HL-60/S4 (cell line): ENCODE measurements around the gene FGFR2.
"Not testable (repeated sequence)": the region's sequence is repeated elsewhere in the genome, so short reads cannot be mapped to it uniquely, and the experiment has no call there.

Experiments used
- in situ Hi-C: fragments of 300-500 bp; cut with MboI; formaldehyde crosslinking; loops from 2 replicates; pipeline ENCODE4 v1.14.3; 2022; ENCODE audit warnings: low sequenced_read_pairs

Gene FGFR2

DNA sequence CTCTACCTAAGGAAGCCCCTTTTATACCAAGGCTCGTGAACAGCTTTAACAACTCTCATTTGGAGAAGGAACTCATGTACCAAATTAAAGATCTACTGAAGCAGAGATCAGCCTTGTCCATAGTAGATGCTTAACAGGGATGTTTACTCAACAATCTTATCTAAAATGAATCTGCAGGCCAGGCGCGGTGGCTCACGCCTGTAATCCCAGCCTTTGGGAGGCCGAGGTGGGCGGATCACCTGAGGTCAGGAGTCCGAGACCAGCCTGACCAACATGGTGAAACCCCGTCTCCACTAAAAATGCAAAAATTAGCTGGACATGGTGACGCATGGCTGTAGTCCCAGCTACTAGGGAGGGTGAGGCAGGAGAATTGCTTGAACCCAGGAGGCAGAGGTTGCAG, 43.3 kb downstream of the FGFR2 start:
- in situ Hi-C loops: not testable (repeated sequence)

DNA sequence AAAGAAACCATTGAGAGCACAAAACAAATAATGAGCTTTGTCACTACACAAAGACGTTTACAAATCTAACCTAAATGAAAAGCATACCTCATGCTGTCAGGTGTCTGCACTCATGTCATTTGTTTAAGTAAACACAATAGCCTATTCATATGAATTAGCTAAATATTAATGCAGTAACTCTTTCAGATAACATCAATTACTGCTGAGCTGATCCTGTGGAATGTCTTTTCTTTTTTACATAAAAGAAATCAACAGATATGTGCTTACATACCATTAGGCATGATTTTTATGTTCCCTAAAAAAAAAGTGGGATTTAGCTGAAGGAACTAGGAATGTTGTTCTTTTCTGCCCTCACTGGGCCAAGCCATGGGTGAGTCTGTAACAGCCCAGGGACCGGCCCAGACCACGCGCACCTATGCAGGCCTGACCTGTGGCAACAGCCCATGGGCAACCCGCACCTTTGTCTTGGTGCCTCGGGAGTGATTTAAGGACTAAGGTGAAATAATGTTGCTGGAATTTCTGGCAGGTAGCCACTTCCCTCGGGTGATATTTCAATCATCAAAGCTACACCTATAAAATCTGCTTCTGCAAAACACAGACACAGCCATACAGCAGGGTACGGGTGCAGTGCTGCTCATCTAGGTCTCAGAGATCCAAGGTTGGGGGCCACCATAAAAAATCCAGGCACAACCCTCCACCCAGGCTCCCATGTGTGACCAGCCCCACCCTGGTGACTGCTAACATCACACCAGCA, 44.6 kb downstream of the FGFR2 start:
- in situ Hi-C loops: no loop called here

DNA sequence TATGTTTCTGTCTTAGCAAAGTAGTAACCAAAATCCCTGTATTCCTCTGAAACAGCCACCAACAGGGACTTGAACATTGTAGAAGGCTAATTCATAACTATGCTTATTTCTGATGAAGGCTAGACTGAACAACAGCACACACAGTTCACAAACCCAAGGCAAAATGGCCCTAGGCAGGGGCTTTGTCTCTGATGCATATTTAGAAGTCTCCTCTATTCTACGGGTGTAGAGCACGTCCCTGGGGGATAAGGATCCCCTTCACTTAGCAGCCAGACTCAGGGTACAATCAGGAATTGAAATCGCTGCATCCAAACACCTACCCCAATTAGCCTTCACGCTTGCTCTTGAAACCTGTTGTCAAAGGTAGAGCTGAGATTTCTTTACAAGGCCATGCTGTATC, 45.5 kb downstream of the FGFR2 start:
- in situ Hi-C loops: no loop called here

DNA sequence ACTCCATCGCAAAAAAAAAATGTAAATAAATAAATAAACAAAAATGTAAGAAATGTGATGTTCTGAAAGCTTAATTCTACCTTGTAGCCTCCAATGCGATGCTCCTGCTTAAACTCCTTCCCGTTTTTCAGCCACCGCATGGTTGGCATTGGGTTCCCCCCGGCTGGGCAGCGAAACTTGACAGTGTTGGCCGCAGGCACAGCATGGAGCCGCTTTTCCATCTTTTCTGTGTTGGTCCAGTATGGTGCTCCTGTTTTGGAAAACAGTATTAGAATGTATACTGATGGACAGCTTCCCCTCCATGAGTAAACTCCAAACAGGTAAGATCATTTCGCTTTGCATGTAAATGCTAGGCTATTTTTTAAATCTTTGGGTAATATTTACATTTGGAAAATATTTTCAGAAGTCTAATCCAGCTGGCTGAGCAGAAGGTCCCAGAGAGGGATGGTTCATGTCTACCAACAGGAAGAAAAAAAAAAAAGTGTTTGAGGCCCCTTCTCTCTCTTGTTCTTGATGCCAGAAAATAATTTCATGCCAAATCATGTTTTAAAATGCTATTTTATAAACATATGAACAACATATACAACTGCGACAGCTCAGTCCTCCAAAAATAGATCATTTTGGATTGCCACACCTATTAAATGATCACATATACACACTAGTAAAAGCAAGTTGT, 46.9 kb downstream of the FGFR2 start:
- in situ Hi-C loops: no loop called here

DNA sequence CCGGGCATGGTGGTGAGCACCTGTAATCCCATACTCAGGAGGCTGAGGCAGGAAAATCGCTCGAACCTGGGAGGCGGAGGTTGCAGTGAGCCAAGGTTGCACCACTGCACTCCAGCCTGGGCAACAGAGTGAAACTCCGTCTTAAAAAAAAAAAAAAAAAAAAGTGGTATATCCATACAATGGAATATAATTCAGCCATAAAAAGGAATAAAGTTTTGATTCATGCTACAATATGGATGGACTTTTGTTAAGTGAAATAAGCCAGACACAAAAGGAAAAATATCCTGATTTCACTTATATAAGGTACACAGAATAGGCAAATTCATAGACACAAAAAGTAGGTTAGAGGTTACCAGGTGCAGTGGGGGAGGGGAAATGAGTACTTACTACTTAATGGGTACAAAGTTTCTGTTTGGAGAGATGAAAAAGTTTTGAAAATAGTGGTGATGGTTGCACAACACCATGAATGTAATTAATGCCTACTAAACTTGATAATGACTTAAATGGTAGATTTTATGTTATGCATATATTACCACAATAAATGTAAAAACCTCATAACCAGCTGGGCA, 53.9 kb downstream of the FGFR2 start:
- in situ Hi-C loops: no loop called here

DNA sequence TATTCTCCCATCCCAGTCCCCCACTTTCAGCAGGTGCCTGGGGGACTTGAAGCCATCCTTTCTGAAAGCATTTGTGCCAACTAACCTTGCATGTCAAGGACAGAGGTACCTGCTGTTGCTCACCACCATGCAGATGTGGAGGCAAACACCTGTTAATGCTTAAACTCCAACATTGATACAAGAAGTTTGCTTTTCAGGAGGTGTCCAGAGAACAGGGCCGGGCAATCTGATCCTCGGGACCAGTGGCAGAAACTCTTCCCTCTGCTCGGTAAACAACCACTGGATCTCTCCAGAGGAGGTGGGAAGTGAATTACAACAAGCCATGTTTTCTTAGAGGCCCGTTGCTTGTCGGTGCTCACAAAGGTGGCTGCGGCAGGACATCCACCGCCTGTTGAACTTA, 54.7 kb downstream of the FGFR2 start:
- in situ Hi-C loops: no loop called here

DNA sequence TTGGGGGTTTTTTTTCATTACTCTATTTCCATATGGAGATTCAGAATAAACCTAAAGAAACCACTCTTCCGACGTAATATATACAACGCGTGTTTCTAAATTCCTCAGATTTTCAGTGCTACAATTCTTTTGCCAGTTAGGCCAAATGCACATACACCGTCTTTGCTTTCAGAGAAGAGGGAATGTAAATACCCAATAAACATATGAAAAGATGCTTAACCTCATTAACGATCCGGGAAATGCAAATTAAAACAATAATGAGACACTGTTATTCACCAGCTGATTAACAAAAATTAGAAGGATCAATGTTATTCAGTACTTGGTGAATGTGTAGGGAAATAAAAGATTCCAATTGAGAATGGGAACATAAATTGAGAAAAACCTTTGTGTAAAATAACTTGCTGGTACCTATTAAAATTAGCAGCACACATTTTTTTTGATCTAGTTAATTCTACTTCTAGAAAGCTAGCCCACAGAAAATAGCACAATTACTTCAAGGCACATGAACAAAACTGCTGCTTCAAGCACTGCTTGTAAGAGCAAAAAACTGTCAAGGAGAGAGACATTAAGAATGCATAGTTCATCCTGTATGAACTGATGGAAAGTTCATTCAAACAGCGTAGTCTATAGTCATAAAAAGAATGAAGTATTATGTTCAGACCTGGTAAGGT, 56.7 kb downstream of the FGFR2 start:
- in situ Hi-C loops: no loop called here

DNA sequence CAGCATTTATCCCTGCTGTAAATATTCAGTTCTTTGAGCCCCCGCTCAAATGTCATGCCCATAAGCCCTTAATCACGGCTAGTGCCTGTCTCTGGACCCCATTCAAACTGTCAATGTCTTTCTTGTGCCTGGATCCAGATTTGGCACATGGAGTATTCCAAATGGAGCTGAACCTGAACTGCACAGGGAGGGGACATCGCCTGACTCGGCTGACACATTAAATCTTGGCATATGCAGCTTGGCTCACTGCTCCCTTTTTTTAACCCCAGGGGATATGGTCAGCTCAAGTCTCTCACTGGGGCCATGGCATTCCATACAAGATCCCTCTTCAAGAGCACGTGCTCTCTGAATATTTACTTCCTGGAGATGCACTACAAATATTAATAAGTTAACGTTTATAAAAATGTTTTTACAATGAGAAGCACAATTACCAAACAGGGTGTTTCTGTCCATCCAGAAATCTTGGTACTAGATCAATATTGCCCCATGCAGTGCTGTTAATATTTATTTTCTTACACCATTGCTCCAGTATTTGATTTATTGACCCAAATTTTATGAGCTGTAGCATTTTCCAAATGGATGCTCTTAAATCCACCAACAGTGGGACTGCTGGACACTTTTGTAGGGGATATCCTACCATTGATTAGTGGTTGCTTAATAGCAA, 57.4 kb downstream of the FGFR2 start:
- in situ Hi-C loops: no loop called here

DNA sequence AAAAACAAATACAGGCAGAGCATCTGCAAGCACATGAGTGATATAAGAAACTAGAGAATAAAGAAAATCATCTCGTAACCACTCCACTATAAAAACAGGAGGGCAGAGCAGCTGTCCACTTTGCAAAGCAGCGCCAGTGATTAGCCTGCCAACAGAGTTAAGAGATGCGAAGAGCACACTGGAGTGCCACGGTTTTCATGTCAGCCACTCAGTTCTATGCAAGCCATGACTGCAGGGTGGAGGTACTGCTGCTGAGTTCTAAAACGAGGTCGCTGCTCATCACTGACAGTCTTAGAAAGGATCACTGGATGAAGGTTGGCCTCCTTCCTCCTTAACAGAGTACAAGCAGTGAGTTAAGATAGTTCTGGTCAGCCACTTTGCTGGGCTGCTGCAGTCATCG, 58.5 kb downstream of the FGFR2 start:
- in situ Hi-C loops: no loop called here

DNA sequence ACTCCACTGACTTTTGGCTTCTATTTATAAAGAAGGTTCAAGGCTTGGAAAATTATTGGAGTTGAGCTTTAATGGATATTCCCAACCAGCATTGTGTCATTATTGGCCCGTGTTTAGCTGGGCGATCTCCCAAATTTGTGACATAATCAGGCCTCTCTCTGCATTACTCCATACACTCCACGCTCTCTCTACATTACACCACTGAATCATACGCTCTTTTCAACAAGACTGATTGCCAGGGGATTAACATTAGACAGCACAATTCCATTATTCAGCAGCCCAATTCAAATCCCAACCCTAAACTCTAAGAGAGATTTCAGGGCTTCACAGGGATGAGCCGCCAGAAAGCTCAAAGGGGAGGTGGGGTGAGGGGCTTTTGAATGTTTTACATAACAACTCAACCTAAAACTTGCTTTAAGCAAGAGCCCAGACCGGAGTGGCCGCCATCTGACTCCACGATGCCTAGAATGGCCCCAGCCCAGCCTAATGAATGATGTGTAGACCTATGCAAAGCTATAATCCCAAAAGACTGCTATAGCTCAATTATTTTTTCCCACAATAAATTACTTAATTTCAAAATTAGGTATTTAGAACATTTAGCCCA, 61.8 kb downstream of the FGFR2 start:
- in situ Hi-C loops: no loop called here

DNA sequence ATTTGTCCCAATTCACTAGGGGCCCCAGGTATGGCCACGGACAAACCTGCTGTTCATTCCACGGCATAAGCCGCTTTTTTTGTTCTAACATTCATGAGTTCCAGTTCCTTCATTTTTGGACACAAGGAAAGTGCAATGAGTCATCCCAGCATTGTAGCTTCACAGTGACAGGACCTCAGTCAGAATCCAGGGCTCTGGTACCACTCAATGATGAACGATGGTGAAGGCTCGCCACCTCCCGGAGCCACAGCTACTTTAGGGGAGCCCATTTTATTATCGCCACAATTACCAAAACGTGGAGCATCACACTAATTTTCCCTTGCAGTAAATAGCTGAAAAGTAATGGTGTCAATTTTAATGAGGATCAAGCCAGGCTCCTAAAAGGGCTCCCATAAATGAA, 62.9 kb downstream of the FGFR2 start:
- in situ Hi-C loops: no loop called here

DNA sequence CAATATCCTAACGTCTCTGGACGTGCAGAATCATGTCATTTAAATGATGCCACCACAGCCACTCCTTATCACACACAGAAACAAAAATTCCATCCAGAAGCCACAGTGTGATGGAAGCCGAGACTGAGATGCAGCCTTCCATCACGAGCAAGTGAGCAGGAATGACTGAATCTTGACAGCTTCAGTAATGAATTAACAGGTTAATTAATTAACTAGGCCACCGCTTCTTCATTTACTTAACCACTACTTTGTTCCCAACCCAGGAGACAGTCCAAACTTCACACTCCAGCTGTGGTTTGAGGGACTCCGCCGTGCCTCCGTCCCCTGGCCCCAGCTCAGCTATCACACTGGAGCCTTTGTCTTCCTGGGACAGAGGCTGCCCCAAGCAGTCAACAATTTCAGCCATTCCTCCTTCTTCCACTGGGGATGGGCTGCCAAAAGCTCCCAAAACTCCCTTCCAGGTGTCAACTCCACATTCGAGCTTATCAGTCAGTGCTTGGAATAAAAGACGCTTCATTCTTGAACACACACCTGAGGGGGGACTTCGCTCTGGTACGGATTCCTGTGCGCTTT, 65.9 kb downstream of the FGFR2 start:
- in situ Hi-C loops: no loop called here

DNA sequence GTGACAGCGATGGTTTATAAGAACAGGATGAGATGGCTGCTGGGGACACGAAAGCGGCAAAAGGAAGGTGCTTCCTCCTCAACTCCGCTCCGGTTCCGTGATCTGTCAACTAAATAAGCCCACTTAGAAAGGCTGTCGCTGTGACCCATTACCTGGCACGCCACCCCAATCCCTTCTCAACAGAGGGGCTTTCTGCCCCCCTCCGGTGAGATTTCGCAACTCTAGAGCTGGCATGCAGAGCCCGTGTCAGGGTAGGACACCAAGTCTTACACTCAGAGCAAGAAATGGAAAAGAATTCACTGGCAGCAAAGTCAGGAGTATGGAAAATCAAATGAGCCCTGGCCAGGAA, 66.4 kb downstream of the FGFR2 start:
- in situ Hi-C loops: no loop called here

DNA sequence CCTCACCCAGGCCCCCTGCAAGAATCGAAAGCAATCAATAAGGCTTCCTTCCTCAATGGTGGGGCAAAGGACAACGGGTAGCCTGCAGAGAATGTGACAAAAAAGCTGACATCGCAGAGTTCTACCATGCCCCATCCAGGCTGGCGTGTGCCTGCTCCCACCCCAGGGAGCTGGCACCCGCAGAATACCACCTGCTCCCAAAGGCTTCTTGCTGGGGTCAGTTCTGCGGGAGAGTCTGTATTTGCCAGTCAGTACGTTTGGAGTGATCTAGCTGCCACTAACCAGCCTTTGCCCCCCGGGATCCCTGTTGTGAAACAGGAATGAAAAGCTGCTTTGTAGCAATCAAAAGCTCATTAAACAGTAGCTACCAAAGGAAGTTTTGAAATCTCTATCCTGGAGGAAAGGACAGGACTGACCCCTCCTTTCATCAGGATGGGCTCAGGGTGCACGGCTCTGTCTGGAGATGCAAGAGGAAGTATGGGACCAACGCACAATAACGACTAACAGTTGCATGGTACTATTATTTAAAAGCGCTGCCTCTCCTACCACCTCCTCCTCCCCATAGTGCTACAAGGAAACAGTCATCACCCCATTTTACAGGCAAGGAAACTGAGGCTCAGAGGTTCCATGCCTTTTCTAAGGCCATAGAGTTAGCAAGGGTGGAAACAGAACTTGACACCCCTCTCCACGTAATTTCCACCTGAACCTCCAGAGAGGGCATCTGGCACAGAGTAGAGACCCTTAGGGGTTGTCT, 67.0 kb downstream of the FGFR2 start:
- in situ Hi-C loops: no loop called here

DNA sequence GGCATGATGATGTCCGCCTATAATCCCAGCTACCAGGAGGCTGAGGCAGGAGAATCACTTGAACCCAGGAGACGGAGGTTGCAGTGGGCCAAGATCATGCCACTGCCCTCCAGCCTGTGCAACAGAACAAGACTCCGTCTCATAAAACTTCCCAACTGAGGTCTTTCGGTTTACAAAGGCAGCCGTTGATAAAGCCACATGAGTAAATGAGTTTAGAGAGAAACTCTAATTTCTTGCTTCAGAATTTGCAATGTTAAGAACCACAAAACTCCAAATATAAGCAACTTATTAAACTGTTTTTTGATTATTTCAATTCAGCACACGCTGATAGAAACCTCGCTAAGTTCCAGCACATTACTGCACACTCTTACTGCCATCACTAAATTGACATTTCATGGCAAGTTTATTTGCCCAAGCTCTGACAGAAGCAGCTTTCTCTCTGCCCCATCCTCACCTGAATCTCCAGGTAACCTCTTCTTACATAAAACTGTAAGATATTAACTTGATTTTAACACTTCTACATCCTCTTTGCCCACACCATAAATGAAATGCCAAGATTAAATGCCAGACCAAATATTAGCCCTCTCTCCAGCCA, 67.7 kb downstream of the FGFR2 start:
- in situ Hi-C loops: no loop called here

DNA sequence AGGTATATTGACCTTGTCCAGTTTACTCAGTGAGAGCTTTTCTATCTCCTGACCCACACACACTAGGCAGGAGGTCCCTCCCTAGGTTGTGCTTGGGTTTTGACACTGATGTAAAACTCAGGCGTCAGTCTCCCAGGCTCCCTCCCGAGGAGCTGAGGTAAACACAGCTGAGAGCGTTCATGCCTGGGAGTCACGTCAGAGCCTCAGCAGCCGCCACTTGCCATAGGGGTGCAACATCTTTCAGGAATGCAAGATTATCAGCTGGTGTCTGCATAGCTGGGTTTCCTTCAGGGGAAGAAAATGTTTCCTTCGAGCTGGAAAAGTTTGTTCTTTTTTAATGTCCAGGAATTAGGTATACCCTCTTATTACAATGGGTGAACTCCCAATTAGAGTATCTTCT, 70.6 kb downstream of the FGFR2 start:
- in situ Hi-C loops: no loop called here

DNA sequence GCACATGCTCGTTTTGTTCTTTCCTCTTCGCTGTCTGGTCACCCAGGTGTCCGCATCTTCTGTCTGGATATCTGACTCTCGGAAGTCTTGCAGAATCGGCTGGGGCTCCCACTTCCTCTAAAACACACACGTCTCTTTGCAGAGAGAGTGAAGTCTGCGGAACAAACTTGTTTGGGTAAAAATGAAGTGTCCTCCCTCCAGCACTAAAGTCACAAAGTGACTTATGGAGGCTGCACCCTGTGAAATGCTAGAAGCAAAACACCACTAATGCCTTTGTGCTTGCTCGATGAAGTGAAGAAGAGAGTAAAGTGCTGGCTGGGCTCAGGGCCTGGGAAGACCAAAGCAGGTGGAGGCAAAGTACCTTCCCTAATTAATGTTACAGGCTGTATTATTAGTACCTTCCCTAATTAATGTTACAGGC, 71.4 kb downstream of the FGFR2 start:
- in situ Hi-C loops: no loop called here

DNA sequence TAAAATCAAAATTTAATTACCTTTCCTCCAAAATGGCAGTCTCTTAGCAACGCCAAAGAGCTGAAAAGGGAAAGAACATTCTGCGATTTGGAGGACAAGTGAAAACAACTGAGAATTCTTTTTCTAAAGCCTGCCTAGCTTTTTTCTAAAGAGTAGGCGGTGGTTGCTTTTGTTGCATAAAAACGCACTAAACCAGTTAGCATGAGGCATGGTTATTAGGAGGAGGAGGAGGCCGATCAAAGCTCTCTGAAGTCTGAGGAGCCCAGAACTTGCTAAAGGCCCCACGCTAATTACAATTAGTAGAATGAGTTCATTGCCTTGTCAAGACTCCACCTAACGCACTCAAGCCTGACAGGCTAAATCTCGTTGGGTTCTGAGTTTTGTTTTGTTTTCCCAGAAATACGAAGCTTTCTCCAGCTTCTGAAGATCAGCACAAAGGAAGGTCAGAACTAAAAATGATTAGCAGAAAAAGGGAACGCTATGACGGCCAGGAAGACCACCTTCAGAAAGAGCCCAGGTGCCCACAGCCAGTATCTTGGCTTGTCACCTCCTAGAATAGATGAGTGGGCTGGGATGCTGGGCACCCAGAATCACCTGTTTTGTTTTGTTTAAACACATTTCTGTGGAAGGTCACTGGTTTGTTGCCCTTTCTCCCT, 72.0 kb downstream of the FGFR2 start:
- in situ Hi-C loops: no loop called here
